Effector memory CD4-positive, alpha-beta T cell (primary cell): ENCODE results near the gene CACNA1E.
"Not testable (repeated sequence)": the region's sequence is repeated elsewhere in the genome, so short reads cannot be mapped to it uniquely, and the experiment has no call there.

ENCODE experiments used
- DNase-seq, 3 donors: peaks; one replicate each; pipeline ENCODE4 v3.0.0-alpha.2; 2020
- H3K27ac ChIP-seq: 2 replicates; pipeline ENCODE4 v1.7.0; 2013; ENCODE audit warnings: mild to moderate bottlenecking, low read length, moderate library complexity; ENCODE audit not compliant: insufficient read depth, poor library complexity, severe bottlenecking
- H3K27me3 ChIP-seq: replicated peaks from 2 replicates; pipeline ENCODE4 v1.7.0; 2013; ENCODE audit warnings: mild to moderate bottlenecking, low read length; ENCODE audit not compliant: insufficient read depth, control insufficient read depth, poor library complexity, severe bottlenecking
- H3K36me3 ChIP-seq: 2 replicates; pipeline ENCODE4 v1.7.0; 2013; ENCODE audit warnings: mild to moderate bottlenecking, low read length, moderate library complexity; ENCODE audit not compliant: control insufficient read depth, insufficient read depth
- H3K4me1 ChIP-seq: 2 replicates; pipeline ENCODE4 v1.7.0; 2013; ENCODE audit warnings: low read length, mild to moderate bottlenecking; ENCODE audit not compliant: control insufficient read depth, insufficient read depth, poor library complexity, severe bottlenecking
- H3K4me3 ChIP-seq: 2 replicates; pipeline ENCODE4 v1.7.0; 2013; ENCODE audit warnings: low read length, low read depth, mild to moderate bottlenecking; ENCODE audit not compliant: insufficient read depth, poor library complexity, severe bottlenecking
- H3K9me3 ChIP-seq: 2 replicates; pipeline ENCODE4 v1.7.0; 2013; ENCODE audit warnings: mild to moderate bottlenecking, low read length, moderate library complexity; ENCODE audit not compliant: control insufficient read depth

The CACNA1E gene

GRCh38 chr1:181538836-181539235 is 55.5 kb downstream of the CACNA1E start:
- Histone ChIP-seq H3K4me3 (no peak overlapping the region), H3K36me3 (no peaks in the 10 kb centered on the region), H3K27ac (no peak overlapping the region), H3K27me3 (no peaks in the 10 kb centered on the region), H3K9me3 (no peaks in the 10 kb centered on the region), H3K4me1 (no peaks in the 10 kb centered on the region)
- no peak for DNase-seq

- no peak for DNase-seq
- Histone ChIP-seq H3K4me1 (no peaks in the 10 kb centered on the region), H3K27ac (no peak overlapping the region), H3K27me3 (no peaks in the 10 kb centered on the region), H3K4me3 (no peak overlapping the region), H3K36me3 (no peaks in the 10 kb centered on the region), H3K9me3 (no peaks in the 10 kb centered on the region)
Observed at GRCh38 chr1:181541458-181541857, 58.1 kb downstream of the CACNA1E start.

GRCh38 chr1:181541947-181542346 is 58.6 kb downstream of the CACNA1E start:
- no peak overlapping the region for H3K27ac ChIP-seq
- no peaks in the 10 kb centered on the region for H3K36me3 ChIP-seq
- DNase-seq = no peak
- H3K9me3 ChIP-seq = no peaks in the 10 kb centered on the region
- no peaks in the 10 kb centered on the region for H3K4me1 ChIP-seq
- H3K4me3 ChIP-seq = no peak overlapping the region
- H3K27me3 ChIP-seq = no peaks in the 10 kb centered on the region

- H3K36me3 ChIP-seq, DNase-seq, H3K9me3 ChIP-seq, H3K4me1 ChIP-seq, H3K27me3 ChIP-seq, H3K27ac ChIP-seq, H3K4me3 ChIP-seq: not testable (repeated sequence)
Observed at GRCh38 chr1:181542406-181542805, 59.1 kb downstream of the CACNA1E start.

- Histone ChIP-seq H3K36me3 (no peaks in the 10 kb centered on the region), H3K9me3 (no peaks in the 10 kb centered on the region), H3K4me3 (no peak overlapping the region), H3K27ac (no peak overlapping the region), H3K4me1 (no peaks in the 10 kb centered on the region), H3K27me3 (no peaks in the 10 kb centered on the region)
- DNase-seq = no peak
Observed at GRCh38 chr1:181545395-181545794, 62.1 kb downstream of the CACNA1E start.

- DNase-seq = no peak
- H3K9me3 ChIP-seq = no peaks in the 10 kb centered on the region
- H3K27ac ChIP-seq = no peak overlapping the region
- no peak overlapping the region for H3K4me3 ChIP-seq
- H3K4me1 ChIP-seq = no peaks in the 10 kb centered on the region
- no peaks in the 10 kb centered on the region for H3K27me3 ChIP-seq
- H3K36me3 ChIP-seq = no peaks in the 10 kb centered on the region
Observed at GRCh38 chr1:181548497-181548896, 65.2 kb downstream of the CACNA1E start.

- no peak for DNase-seq
- no peaks in the 10 kb centered on the region for H3K36me3 ChIP-seq
- H3K4me1 ChIP-seq = no peaks in the 10 kb centered on the region
- H3K27ac ChIP-seq = no peak overlapping the region
- H3K9me3 ChIP-seq = no peaks in the 10 kb centered on the region
- H3K4me3 ChIP-seq = no peak overlapping the region
- no peaks in the 10 kb centered on the region for H3K27me3 ChIP-seq
Observed at GRCh38 chr1:181551249-181551648, 67.9 kb downstream of the CACNA1E start.

GRCh38 chr1:181551754-181552153 is 68.4 kb downstream of the CACNA1E start:
- Histone ChIP-seq H3K4me3 (no peak overlapping the region), H3K27me3 (no peaks in the 10 kb centered on the region), H3K27ac (no peak overlapping the region), H3K4me1 (no peaks in the 10 kb centered on the region), H3K36me3 (no peaks in the 10 kb centered on the region), H3K9me3 (no peaks in the 10 kb centered on the region)
- DNase-seq = no peak

- H3K4me1 ChIP-seq = no peaks in the 10 kb centered on the region
- no peak overlapping the region for H3K27ac ChIP-seq
- H3K4me3 ChIP-seq = no peak overlapping the region
- no peaks in the 10 kb centered on the region for H3K27me3 ChIP-seq
- no peaks in the 10 kb centered on the region for H3K36me3 ChIP-seq
- no peak for DNase-seq
- H3K9me3 ChIP-seq = no peaks in the 10 kb centered on the region
Observed at GRCh38 chr1:181554465-181554864, 71.1 kb downstream of the CACNA1E start.

- H3K4me1 ChIP-seq = no peaks in the 10 kb centered on the region
- no peaks in the 10 kb centered on the region for H3K36me3 ChIP-seq
- no peaks in the 10 kb centered on the region for H3K27me3 ChIP-seq
- no peak overlapping the region for H3K27ac ChIP-seq
- no peak for DNase-seq
- no peaks in the 10 kb centered on the region for H3K9me3 ChIP-seq
- no peak overlapping the region for H3K4me3 ChIP-seq
Observed at GRCh38 chr1:181556631-181557030, 73.3 kb downstream of the CACNA1E start.

- Histone ChIP-seq H3K9me3 (no peaks in the 10 kb centered on the region), H3K4me1 (no peaks in the 10 kb centered on the region), H3K27ac (no peak overlapping the region), H3K27me3 (no peaks in the 10 kb centered on the region), H3K36me3 (no peaks in the 10 kb centered on the region), H3K4me3 (no peak overlapping the region)
- DNase-seq = no peak
Observed at GRCh38 chr1:181557313-181557712, 74.0 kb downstream of the CACNA1E start.
